Gastroesophageal sphincter (tissue), 3 donors: Measurements from ENCODE around the gene SENP5.

Experiments
- POLR2A ChIP-seq, 2 donors: fragments of 450-650 bp; IDR thresholded peaks; one replicate each; pipeline ENCODE4 v1.6.1; 2017; ENCODE audit warnings: antibody characterized with exemption in 2 of 2, mild to moderate bottlenecking in 2 of 2, moderate library complexity in 1 of 2
- POLR2AphosphoS5 ChIP-seq: sonication (generic); formaldehyde crosslinking; IDR thresholded peaks from one replicate; pipeline ENCODE4 v1.6.1; 2017; ENCODE audit warnings: antibody characterized with exemption
- TF ChIP-seq, protein P1 (sequence below), 4 experiments: fragments of 200-600 bp in 2 of 4; fragments of 450-650 bp in 2 of 4; sonication (generic) in 1 of 4; IDR thresholded peaks; one replicate each; pipeline ENCODE4 v1.5.1; 2017 to 2019; ENCODE audit warnings: antibody characterized with exemption in 4 of 4, mild to moderate bottlenecking in 2 of 4, moderate library complexity in 2 of 4

DNA sequence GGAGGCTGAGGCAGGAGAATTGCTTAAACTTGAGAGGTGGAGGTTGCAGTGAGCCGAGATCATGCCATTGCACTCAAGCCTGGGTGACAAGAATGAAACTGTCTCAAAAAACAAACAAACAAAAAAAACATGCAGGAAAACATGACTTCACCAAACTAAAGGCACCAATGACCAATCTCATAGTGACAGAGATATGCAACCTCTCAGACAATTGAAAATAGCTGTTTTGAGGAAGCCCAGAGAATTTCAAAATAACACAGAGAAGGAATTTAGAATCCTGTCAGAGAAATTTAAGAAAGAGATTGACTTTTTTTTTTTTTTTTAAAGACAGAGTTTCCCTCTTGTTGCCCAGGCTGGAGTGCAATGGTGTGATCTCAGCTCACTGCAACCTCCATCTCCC lies 48.5 kb downstream of the SENP5 start:
- TF ChIP-seq, protein P1, sequence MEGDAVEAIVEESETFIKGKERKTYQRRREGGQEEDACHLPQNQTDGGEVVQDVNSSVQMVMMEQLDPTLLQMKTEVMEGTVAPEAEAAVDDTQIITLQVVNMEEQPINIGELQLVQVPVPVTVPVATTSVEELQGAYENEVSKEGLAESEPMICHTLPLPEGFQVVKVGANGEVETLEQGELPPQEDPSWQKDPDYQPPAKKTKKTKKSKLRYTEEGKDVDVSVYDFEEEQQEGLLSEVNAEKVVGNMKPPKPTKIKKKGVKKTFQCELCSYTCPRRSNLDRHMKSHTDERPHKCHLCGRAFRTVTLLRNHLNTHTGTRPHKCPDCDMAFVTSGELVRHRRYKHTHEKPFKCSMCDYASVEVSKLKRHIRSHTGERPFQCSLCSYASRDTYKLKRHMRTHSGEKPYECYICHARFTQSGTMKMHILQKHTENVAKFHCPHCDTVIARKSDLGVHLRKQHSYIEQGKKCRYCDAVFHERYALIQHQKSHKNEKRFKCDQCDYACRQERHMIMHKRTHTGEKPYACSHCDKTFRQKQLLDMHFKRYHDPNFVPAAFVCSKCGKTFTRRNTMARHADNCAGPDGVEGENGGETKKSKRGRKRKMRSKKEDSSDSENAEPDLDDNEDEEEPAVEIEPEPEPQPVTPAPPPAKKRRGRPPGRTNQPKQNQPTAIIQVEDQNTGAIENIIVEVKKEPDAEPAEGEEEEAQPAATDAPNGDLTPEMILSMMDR (IDR thresholded peaks at IDR 0.05): no peak
- TF ChIP-seq POLR2AphosphoS5: no peak
- TF ChIP-seq POLR2A (IDR thresholded peaks at IDR 0.05): no peak
